Measurements from ENCODE around the gene TINAGL1.

TINAGL1 gene

GRCh38 chr1:31614414-31615005, 38.2 kb downstream of the TINAGL1 start:
- no peak for DNase-seq

DNA sequence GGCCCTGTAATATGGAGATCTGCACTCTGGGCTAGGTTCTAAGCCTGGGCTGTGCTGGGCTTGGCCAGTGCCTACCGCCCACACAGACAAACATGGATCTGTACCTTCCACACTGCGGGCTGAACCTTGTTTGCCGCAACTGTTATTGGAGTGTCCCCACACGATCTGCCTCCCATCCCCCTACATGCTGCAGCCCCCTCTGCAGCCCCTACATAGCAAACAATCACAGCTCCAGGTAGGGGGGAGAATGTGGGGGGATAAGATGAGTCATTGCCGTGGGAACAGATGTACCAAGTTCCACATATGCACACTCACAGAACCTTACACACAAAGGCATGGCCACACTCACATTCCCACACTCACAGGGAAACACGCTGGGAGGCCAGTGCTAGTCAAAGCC, 39.1 kb downstream of the TINAGL1 start:
- no peak for DNase-seq

GRCh38 chr1:31615939-31616338, 39.6 kb downstream of the TINAGL1 start:
- no peak for DNase-seq

- no peak for DNase-seq
Observed at GRCh38 chr1:31617218-31617915, 41.1 kb downstream of the TINAGL1 start, which contains the start of gene HCRTR1. HCRTR1 (plus strand) TSS chr1:31617689; CDS start chr1:31619193, 1,504 bp downstream.

- no peak for DNase-seq
Observed at GRCh38 chr1:31617916-31618746, 41.8 kb downstream of the TINAGL1 start.

- no peak for DNase-seq
Observed at GRCh38 chr1:31618916-31619846, 42.9 kb downstream of the TINAGL1 start.

DNA sequence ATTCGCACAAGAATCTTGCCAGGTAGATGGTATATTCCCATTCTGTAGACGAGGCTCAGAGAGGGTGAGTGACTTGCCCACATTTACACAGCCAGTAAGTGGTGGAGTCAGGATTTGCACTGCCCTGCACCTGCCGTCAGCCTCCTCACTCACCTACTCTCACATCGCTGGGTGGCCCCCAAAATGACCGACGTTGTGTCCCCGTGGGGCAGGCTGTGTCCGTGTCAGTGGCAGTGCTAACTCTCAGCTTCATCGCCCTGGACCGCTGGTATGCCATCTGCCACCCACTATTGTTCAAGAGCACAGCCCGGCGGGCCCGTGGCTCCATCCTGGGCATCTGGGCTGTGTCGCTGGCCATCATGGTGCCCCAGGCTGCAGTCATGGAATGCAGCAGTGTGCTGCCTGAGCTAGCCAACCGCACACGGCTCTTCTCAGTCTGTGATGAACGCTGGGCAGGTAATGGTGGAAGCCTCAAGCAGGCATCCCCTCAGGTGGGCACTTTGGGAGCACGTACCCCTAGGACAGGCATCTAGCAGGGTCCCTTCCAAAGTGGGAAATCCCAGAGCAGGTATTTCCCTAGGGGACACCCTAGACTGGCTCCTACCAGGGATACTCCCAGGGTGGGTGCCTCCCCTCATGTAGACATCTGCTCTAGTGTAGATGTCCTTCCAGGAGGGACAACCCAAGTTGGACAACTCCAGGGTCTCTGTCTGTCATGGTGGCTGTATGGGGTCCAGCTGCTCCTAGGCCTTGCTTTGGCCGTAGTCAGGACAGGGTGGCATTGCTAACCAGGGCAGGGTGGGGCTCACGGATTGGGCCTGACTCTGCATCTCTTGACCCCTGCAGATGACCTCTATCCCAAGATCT, 44.5 kb downstream of the TINAGL1 start:
- DNase-seq = no peak

DNA sequence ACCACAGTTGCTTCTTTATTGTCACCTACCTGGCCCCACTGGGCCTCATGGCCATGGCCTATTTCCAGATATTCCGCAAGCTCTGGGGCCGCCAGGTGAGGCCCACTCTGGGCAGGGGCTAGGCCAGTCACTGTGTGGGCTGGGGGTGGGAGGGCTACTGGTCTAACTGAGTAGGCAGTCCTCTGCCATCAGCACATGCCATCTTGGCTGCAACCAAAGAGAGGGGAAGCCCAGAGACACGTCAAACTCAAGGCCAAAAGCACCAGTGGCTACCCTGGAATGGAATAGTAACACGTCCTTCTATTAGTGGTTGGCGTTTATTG, 45.1 kb downstream of the TINAGL1 start:
- DNase-seq = no peak

DNA sequence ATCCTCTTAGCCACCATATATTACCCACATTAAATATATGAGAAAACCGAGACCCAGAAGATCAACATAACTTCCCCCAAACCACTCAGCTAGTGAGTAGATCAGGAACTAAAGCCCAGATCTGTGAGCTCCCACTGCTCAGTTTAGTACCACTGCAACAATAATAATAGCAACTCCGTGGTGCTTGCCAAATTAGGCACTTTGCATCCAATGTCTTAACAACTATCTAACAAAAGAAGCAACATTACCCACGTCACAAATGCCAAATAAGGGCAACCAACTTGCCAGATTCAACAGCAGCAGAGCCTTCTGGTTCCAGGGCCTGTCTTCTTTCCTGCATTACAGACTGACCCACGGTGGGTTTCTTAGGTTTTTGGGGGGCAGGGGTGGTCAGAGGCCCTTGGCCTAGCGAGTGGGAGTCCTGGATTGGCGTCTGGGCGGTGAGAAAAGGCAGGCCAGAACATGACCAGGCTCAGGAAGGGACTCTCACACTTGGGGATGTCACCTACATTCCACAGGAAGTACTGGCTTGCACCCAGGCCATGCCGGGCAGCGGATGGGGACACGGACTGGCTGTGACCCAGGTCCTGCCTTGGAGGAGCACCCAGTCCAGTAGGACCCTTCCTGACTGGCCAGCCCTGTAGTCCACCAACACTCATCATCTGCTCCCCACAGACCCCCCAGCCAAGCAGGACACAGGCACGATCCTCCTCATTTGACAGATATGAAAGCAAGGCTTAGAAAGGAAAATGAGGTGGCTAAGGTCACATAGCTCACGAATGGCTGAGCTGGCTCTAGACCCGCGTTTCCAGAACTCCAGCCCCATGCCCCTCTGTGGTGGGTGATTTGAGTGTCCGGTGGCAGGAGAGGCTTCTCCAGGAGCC, 45.8 kb downstream of the TINAGL1 start:
- DNase-seq = no peak

- DNase-seq = no peak
Observed at GRCh38 chr1:31623365-31623764, 47.0 kb downstream of the TINAGL1 start.

GRCh38 chr1:31624309-31624708, 48.0 kb downstream of the TINAGL1 start:
- no peak for DNase-seq

DNA sequence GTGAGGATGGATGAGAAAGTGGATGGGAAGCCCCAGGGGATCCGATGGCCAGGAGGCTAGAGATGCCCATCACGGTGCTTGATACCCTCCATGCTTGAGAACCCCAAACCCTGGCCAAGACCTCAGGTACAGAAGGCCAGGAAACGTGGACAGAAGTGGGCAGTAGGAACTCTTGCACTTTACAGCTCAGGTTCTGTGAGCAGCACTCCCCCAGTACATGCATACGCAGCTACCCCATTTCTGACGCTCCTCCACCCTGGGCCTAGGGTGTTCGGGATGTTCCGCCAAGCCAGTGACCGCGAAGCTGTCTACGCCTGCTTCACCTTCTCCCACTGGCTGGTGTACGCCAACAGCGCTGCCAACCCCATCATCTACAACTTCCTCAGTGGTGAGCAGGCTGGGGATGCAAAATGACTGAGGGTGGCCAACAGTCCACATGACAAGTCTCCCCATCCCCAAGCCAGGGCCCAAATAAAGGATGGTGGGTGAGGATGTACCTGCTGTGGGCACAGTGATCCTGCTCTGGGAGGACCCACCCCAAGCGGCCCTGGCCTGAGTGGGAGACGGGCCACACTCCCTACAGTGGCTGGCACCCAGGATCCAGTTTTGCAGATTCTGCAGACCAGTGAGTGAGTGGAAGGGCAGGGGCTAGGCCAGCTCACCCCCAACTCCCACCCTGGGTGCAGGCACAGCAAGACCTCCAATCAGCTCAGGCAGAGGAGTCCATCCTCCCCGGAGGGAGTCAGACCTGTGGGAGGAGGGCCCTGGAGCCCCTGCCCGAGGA, 48.6 kb downstream of the TINAGL1 start:
- DNase-seq = no peak

GRCh38 chr1:31625561-31626222, 49.4 kb downstream of the TINAGL1 start:
- no peak for DNase-seq

DNA sequence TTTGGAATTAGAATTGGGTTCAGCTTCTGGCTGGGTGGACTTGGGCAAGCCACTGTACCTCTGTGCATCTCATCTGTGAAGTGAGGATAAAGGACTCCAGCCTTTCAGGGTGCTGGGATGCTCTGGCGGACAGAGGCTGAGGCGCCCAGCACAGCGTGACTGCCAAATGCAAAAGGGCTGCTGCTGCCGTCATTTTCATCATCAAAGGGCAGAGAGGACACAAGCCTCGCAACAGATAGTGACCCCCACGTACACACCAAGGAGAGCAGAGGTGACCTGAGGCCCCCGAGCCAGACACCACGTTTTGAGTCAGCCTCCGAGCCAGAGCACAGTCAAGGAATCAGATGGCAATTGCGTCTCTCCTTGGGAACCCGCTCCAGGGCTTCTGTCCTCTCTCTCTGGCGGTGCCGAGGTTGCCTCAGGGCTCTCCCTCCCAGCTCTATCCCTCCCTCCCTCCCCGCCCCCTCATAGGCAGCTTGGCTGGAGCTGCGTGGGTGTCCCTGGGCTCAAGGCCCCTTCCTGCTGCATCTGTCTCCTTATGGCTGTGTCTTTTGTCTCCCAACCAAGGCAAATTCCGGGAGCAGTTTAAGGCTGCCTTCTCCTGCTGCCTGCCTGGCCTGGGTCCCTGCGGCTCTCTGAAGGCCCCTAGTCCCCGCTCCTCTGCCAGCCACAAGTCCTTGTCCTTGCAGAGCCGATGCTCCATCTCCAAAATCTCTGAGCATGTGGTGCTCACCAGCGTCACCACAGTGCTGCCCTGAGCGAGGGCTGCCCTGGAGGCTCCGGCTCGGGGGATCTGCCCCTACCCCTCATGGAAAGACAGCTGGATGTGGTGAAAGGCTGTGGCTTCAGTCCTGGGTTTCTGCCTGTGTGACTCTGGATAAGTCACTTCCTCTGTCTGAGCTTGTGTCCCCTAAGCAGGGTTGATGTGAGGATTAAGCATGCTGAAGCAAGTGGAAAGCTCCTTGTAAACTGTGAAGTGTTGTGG, 50.2 kb downstream of the TINAGL1 start:
- DNase-seq = no peak

- no peak for DNase-seq
Observed at GRCh38 chr1:31627301-31627929, 51.1 kb downstream of the TINAGL1 start.

GRCh38 chr1:31627930-31628559, 51.7 kb downstream of the TINAGL1 start:
- no peak for DNase-seq

DNA sequence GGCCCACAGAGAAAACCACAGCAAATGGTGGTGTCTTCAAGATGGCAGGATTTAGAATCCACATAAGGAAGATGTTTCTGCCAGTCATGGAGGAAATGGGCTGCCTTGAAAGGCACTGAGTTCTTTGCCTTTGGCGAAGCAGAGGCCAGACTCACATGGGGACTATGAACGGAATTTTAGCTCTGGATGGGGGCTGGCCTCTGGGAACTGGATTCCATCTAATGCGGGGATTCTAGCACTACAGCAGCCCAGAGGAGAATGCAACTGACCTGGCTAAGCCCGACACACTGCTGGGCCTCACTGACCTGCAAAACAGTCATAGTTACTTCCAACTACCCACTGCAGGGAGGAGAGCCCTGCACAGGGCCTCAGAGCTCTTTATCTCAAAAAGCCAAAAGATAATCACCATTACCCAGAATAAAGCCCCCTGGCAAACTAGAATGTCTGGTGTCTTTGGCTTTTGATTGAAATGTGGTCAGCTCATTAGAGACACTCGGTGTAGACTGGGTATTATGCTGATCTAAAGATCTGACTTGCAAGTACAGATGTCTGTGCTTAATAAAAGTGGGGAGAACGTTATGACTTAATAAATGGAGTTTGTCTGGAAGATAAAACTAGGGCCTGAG, 52.7 kb downstream of the TINAGL1 start:
- DNase-seq = no peak
